A673 (cell line): ENCODE results near the gene HOXD9. TPM values are rescaled to one million over a fixed set of nuclear protein-coding genes. Genes with fewer than 3 reads are reported as not detected.

Experiments used
- BruUV-seq: library from RNA; stranded (reverse); fragments of 400-500 nt; replicated peaks from 2 replicates; lab custom pipeline; 2021; lab: Mats Ljungman, UMichigan
- CTCF ChIA-PET: fragments of 300-600 bp; sonication (Branson Sonifier 250); formaldehyde crosslinking; loops from one replicate; lab custom pipeline; 2022; ENCODE audit warnings: antibody characterized with exemption; lab: Charles Lee
- POLR2A ChIA-PET: fragments of 300-600 bp; sonication (Branson Sonifier 250); formaldehyde crosslinking; loops from one replicate; lab custom pipeline; 2022; ENCODE audit warnings: antibody characterized with exemption; ENCODE audit not compliant: low non-redundant PET; lab: Charles Lee
- DNase-seq: peaks from one replicate; pipeline ENCODE4 v3.0.0-alpha.2; 2015; ENCODE audit warnings: low spot score
- H3K27ac ChIP-seq: fragments of 200-600 bp; sonication (generic); 2 replicates; pipeline ENCODE4 v1.5.1; 2016; ENCODE audit warnings: mixed run types, low read depth, mild to moderate bottlenecking, mixed read lengths, antibody characterized with exemption, low read length; ENCODE audit not compliant: poor library complexity, severe bottlenecking
- H3K27me3 ChIP-seq: fragments of 200-600 bp; sonication (generic); replicated peaks from 2 replicates; pipeline ENCODE4 v1.6.1; 2017; ENCODE audit warnings: mixed run types, low read depth, mild to moderate bottlenecking, mixed read lengths, antibody characterized with exemption, low read length; ENCODE audit not compliant: insufficient read depth, poor library complexity
- H3K36me3 ChIP-seq: fragments of 200-600 bp; sonication (generic); 2 replicates; pipeline ENCODE4 v1.6.1; 2016; ENCODE audit warnings: mixed run types, mild to moderate bottlenecking, mixed read lengths, antibody characterized with exemption, low read length; ENCODE audit not compliant: insufficient read depth, poor library complexity, severe bottlenecking
- H3K4me1 ChIP-seq: fragments of 200-600 bp; sonication (generic); 2 replicates; pipeline ENCODE4 v1.6.1; 2017; ENCODE audit warnings: mixed run types, mild to moderate bottlenecking, mixed read lengths, antibody characterized with exemption, low read length; ENCODE audit not compliant: insufficient read depth, poor library complexity, severe bottlenecking
- H3K4me3 ChIP-seq: fragments of 200-600 bp; sonication (generic); 2 replicates; pipeline ENCODE4 v1.5.1; 2016; ENCODE audit warnings: low read depth, mixed run types, mild to moderate bottlenecking, mixed read lengths, low read length; ENCODE audit not compliant: poor library complexity, severe bottlenecking
- H3K9me3 ChIP-seq: fragments of 200-600 bp; sonication (generic); 2 replicates; pipeline ENCODE4 v1.6.1; 2016; ENCODE audit warnings: mixed run types, low read depth, mild to moderate bottlenecking, mixed read lengths, antibody characterized with exemption, low read length; ENCODE audit not compliant: poor library complexity, severe bottlenecking
- EZH2 ChIP-seq: fragments of 200-600 bp; sonication (generic); IDR thresholded peaks from 2 replicates; pipeline ENCODE4 v1.6.1; 2017; ENCODE audit warnings: borderline replicate concordance, low read depth, mild to moderate bottlenecking, mixed read lengths, antibody characterized with exemption, low read length; ENCODE audit not compliant: poor library complexity, severe bottlenecking
- intact Hi-C: fragments of 100-400 bp; cut with micrococcal nuclease; formaldehyde crosslinking; loops from one replicate; pipeline ENCODE4 v1.10.0; 2022; ENCODE audit not compliant: unreplicated experiment
- total RNA-seq: library from RNA; stranded (reverse); gene quantifications from 2 replicates; pipeline ENCODE4 v1.2.3, GENCODE V29; 2021
- TF ChIP-seq, protein P1 (sequence below): fragments of 300-800, 200-600 bp; sonication (generic); conservative IDR thresholded peaks from 2 replicates; pipeline ENCODE4 v1.5.1; 2017; ENCODE audit warnings: low read depth, mild to moderate bottlenecking, antibody characterized with exemption, low read length, moderate library complexity, mixed read lengths

HOXD9 gene
- total RNA-seq, 1 experiment from 2014 or later, result 63.0 TPM

DNA sequence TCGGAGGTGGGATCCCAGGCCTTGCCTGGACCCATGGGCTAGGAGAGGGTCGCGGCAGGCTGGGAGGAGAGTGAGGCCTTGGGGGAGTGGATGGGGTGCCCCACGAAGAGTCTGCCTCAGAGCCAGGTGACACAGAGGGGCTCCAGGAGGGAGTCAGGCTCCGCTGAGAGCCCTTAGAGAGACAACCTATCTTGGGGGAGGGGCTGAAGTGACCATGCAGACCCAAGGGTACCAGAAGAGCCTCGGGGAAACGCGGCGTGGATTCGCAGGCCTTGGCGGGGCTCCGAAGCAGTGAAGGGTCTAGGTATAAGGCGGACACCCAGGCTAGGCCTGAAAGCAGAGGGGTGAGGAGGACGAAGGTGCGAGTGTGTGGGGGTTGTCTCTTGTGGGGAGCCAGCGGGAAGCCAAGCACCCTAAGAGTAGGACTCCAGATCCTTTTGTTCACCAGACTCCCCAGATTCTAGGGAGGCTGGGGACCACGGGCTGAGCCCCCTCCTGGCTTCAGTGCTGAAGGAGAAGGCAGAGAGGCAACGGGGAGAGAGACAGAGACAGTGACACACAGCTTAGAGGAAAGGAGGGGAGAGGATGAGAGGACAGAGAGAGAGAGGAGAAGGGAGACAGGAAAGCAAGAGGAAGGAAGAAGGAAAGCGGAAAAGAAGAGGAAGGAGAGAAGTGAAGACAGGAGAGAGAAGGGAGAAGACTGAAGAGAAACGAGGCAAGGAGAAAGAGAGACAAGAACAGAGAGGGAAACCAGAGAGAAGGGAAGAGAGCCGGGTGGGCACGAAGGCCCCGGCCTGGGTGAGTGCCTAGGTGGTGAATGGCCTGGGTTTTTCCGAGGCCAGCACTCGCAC is 16.6 kb upstream of the HOXD9 start:
- no peaks in the 10 kb centered on the region for H3K9me3 ChIP-seq
- peaks cover 26% of the 10 kb centered on the region for H3K4me1 ChIP-seq
- TF ChIP-seq, protein P1, sequence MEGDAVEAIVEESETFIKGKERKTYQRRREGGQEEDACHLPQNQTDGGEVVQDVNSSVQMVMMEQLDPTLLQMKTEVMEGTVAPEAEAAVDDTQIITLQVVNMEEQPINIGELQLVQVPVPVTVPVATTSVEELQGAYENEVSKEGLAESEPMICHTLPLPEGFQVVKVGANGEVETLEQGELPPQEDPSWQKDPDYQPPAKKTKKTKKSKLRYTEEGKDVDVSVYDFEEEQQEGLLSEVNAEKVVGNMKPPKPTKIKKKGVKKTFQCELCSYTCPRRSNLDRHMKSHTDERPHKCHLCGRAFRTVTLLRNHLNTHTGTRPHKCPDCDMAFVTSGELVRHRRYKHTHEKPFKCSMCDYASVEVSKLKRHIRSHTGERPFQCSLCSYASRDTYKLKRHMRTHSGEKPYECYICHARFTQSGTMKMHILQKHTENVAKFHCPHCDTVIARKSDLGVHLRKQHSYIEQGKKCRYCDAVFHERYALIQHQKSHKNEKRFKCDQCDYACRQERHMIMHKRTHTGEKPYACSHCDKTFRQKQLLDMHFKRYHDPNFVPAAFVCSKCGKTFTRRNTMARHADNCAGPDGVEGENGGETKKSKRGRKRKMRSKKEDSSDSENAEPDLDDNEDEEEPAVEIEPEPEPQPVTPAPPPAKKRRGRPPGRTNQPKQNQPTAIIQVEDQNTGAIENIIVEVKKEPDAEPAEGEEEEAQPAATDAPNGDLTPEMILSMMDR, result no peak
- POLR2A ChIA-PET, result interaction anchor here (0.7 to 0.9 kb wide), 2 partner anchors 8 to 9 kb away, joined by 3 to 5 read pairs; no protein-coding TSS in a partner anchor
- H3K36me3 ChIP-seq, result peaks cover 22% of the 10 kb centered on the region
- no TSS peak for BruUV-seq
- peak; percentile 59 for DNase-seq
- H3K27ac ChIP-seq, result peak overlapping the region; percentile 94
- no peaks in the 10 kb centered on the region for H3K27me3 ChIP-seq
- intact Hi-C loops, result no loop called here
- CTCF ChIA-PET, result interaction anchor here (0.7 kb wide), 1 partner anchor 21 kb away, joined by 3 read pairs; no protein-coding TSS in a partner anchor
- peak overlapping the region; percentile 73 for H3K4me3 ChIP-seq

DNA sequence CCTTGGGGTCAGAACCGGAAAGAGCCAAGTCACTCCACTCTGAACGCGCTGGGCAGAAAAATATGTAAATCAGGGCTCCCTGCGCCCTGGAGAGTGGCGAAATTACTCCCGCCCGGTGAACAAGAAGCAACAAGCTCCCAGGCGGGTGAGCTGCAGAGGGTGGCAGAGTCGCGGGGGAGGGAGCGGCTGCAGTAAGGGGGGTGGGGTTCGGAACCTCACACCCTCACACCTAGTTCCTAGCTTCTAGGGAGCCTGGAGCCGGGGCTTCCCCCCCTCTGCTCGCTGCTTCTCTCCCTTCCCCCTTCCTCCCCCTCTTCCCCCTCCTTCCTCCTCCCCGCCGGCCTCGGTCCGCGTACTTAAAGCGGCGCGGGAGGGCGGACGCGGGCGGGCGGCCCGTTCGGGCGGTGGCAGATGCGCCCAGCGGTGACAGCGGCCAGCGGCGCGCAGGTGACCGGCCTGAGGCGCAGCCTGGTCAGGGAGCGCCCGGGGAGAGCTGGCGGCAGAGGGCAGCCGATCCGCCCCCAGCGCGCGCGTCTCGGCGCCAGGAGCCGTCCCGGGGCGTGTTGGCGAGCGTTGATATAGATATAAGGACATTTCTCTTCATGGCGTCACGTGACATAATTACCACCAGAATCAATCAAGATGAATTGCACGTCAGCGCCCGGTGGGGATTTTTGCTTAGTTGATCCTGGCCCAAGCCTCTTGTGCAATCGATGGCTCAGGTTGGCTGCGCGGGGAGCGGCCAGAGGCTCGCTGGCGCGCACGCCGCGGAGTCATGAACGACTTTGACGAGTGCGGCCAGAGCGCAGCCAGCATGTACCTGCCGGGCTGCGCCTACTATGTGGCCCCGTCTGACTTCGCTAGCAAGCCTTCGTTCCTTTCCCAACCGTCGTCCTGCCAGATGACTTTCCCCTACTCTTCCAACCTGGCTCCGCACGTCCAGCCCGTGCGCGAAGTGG is 15.7 kb upstream of the HOXD9 start, which contains the start of gene HOXD11:
TSS of gene HOXD11 (plus strand) at position 700 of the 959 bp plus-strand sequence. CDS start at position 776, 76 bp downstream.
- peak within 1 kb of the TSS; percentile 73 for H3K4me3 ChIP-seq
- intact Hi-C loops, result no loop called here
- peaks cover 30% of the 10 kb centered on the region for H3K36me3 ChIP-seq
- no TSS peak for BruUV-seq
- CTCF ChIA-PET, result interaction anchor here (0.7 kb wide), 1 partner anchor 20 kb away, joined by 3 read pairs; no protein-coding TSS in a partner anchor
- H3K27ac ChIP-seq, result peak within 1 kb of the TSS; percentile 94
- DNase-seq, result peak; percentile 94
- TF ChIP-seq, protein P1, result no peak
- TF ChIP-seq EZH2, result no peak
- POLR2A ChIA-PET, result interaction anchor here (0.6 to 0.9 kb wide), 3 partner anchors 9 to 703 kb away, joined by 3 to 5 read pairs (median 4); no protein-coding TSS in a partner anchor
- no peaks in the 10 kb centered on the region for H3K27me3 ChIP-seq
- peaks cover 17% of the 10 kb centered on the region for H3K4me1 ChIP-seq
- H3K9me3 ChIP-seq, result no peaks in the 10 kb centered on the region

DNA sequence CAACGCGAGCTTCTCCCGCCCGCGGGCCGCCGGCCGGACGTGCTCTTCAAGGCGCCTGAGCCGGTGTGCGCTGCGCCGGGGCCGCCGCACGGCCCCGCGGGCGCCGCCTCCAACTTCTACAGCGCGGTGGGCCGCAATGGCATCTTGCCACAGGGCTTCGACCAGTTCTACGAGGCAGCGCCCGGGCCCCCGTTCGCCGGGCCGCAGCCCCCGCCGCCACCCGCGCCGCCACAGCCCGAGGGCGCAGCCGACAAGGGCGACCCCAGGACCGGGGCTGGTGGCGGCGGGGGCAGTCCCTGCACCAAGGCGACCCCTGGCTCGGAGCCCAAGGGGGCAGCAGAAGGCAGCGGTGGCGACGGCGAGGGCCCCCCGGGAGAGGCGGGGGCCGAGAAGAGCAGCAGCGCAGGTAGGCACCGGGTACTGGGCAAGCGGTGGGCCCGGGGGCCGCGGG is 14.8 kb upstream of the HOXD9 start:
- Histone ChIP-seq H3K36me3 (peaks cover 38% of the 10 kb centered on the region), H3K27ac (peak overlapping the region; percentile 86), H3K4me3 (peak overlapping the region; percentile 73), H3K4me1 (peaks cover 8% of the 10 kb centered on the region), H3K9me3 (no peaks in the 10 kb centered on the region), H3K27me3 (no peaks in the 10 kb centered on the region)
- no TSS peak for BruUV-seq
- TF ChIP-seq, protein P1, result no peak
- TF ChIP-seq EZH2, result no peak
- ChIA-PET POLR2A (no interaction called here), CTCF (interaction anchor here (0.7 kb wide), 1 partner anchor 10 kb away, joined by 7 read pairs; no protein-coding TSS in a partner anchor)
- intact Hi-C loops, result no loop called here
- peak; percentile 60 for DNase-seq
